Myocyte (in vitro differentiated cells): ENCODE results near the gene SCNN1G. TPM values are rescaled to one million over a fixed set of nuclear protein-coding genes. Genes with fewer than 3 reads are reported as not detected.
A peak's percentile ranks its signal among the peaks of the same experiment; 100 is the strongest.
"Not testable (repeated sequence)": the region's sequence is repeated elsewhere in the genome, so short reads cannot be mapped to it uniquely, and the experiment has no call there.

ENCODE experiments used
- DNase-seq: peaks from one replicate; pipeline ENCODE4 v3.0.0-alpha.2; 2012; ENCODE audit warnings: low read depth
- polyA plus RNA-seq: library from polyadenylated mRNA; unstranded; fragments of >200 nt; gene quantifications from one replicate; pipeline ENCODE4 v1.2.1, GENCODE V29; 2012; ENCODE audit warnings: missing spikeins
- total RNA-seq: library from RNA; depleted of rRNA; stranded (reverse); fragments of >200 nt; gene quantifications from 2 replicates; pipeline ENCODE4 v1.2.3, GENCODE V29; 2014

The SCNN1G gene, protein sequence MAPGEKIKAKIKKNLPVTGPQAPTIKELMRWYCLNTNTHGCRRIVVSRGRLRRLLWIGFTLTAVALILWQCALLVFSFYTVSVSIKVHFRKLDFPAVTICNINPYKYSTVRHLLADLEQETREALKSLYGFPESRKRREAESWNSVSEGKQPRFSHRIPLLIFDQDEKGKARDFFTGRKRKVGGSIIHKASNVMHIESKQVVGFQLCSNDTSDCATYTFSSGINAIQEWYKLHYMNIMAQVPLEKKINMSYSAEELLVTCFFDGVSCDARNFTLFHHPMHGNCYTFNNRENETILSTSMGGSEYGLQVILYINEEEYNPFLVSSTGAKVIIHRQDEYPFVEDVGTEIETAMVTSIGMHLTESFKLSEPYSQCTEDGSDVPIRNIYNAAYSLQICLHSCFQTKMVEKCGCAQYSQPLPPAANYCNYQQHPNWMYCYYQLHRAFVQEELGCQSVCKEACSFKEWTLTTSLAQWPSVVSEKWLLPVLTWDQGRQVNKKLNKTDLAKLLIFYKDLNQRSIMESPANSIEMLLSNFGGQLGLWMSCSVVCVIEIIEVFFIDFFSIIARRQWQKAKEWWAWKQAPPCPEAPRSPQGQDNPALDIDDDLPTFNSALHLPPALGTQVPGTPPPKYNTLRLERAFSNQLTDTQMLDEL
- total RNA-seq: not detected in 2 replicates
- polyA plus RNA-seq: not detected

DNA sequence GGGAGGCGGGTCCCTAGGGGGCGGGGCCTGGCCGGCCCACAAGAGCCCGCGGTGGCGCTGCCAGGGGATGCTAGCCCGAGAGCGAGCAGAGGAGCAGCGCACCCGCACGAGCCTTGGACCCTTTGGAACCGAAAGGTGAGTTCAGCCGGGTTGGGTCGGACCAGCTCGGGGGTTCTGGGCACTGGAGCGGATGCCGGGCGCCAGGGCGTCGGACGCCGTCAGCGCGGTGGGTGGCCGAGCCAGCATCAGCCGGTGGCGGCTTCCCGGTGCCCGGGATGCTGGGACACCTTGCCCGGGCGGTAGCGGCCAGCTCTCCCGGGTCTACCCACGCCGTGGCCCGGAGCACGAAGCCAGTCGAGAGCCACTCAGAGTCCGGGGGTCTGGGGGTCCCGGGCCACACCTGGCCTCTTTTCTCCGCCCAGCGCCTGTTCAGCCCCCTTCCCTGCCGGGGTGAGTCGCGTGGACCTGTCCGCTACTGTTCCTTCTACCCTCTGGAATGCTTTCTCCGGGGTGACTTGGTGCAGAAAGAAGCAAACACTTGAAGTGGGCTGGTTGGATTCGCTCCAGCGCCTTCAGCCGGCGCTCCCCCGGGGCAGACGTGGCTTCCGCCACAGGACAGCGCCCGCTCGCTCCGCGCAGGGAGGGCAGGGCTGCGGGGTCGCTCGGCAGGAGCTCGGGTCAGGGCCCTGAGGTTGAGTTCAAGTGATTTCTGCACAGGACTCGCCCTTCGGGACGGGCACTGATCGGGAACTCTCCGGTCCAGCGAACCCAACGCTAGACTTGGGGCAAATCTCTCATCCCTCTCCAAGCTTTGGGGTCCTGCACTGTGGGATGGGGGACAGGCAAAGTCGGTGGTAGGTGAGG lies at the start of gene SCNN1G:
Gene SCNN1G, plus strand, starts transcription at position 67 of the 864 bp plus-strand sequence. CDS start 3,527 bp downstream, outside the sequence.
- DNase-seq: no peak

DNA sequence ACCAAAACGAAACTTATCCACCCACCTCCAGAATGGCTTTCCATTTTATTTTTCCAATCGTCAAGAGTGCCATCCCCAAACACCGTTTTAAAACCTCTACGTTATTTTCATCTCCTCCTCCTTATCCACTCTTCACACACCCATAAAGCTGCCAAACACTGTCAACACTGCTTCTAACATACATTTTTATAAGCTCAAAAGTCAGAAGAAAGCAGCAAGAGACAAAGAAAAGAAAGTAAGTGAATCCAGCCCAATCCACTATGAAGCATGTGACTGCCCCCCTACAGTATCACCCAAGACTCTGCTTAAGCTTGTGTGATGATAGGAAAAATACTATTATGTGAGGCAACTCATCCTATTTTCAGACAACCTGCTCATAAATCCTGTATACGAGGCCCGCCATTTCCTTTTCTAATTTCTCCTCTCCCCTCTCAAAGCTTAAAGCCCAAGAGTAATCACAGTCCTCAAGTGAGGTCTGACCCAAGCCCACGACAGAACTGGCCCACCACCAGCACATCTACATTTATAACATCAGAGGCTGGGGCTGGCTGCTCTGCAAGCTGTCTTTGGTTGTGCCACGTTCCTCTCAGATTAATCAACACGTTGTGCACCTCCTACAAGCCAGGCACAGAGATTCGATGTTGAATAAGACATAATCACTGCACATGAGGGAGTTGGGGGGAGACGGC lies 49.6 kb upstream of the SCNN1G start:
- peak; percentile 50 for DNase-seq

DNA sequence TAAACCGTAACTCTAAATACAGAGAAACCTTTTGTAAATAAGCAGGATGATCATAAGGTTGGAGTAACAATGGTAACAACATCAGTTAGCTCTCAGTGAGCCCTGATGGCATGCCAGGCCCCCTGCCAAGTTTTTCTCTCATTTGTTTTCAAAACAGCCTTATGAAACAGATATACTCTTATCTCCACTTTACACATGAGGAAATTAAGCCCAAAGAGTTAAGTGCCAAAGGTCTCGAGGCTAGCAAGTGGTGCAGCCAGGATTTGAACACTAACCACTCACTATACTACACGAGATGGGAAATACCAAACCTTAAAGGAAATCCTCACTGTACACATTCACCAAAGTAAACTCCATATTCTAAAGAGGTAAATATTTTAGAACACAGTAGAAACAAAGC lies 48.3 kb upstream of the SCNN1G start:
- no peak for DNase-seq

DNA sequence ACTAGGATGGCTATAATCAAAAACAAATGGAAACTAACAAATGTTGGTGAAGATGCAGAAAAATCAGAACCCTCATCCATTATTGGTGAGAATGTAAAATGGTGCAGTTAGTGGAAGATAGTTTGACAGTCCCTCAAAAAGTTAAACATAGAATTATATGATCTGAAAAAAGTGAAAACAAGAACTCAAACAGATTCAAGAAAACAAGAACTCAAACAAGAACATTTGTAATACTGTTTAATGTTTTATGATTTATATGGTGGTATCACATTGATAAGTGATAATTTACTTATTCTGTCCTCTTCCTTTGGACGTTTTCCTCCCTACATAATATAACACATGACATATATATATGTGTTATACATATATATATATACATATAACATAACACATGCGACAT lies 45.3 kb upstream of the SCNN1G start:
- DNase-seq: no peak

DNA sequence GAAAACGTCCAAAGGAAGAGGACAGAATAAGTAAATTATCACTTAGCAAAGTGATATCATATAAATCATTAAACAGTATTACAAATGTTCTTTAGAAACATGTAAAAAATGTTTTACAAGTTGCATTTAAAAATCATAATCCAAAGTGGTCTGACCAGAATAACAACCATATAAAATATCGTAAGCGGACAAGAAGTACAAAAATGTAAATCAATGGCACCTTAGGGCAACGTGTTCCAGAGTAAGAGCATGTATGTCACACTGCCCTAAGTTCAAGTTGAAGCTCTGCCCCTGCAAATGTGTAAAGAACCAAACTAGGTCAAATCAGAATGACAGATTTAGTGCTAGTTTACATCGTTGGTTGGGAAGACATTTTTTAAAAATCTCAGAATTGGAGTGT lies 44.7 kb upstream of the SCNN1G start:
- DNase-seq: no peak

DNA sequence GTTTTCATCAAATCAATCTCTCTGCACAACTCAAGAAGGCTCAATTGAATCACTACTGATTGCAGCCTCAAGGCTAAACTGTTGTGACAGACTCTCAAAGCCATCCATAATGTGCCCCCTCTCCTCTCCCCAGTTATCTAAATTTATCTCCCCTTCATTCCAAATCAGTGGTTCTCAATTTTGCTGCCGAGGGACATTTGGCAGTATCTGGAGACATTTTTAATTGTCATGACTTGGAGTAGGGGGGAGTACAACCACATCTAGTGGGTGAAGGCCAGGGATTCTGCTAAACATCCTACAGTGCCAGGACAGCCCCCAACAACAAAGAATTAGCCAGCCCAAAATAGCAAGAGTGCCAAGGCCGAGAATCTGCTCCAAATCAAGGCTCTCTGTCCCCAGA lies 42.4 kb upstream of the SCNN1G start:
- no peak for DNase-seq

DNA sequence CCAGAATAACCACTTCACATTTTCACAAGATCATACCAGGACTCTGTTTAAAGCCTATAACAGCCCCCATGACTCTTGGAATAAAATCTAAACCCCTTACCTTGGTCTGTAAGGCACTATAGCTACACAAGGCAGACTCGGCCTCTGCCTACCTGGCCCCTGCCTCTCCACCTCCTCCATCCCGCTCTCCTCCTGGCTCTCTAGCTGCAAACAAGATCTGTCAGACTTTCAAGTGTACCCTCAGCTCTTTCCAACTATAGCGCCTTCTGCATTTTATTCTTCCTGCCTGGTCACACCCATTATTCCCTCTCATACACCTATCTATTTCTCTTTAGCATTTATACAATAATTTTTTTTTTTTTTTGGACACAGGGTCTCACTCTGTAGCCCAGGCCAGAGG lies 41.5 kb upstream of the SCNN1G start:
- DNase-seq: no peak

DNA sequence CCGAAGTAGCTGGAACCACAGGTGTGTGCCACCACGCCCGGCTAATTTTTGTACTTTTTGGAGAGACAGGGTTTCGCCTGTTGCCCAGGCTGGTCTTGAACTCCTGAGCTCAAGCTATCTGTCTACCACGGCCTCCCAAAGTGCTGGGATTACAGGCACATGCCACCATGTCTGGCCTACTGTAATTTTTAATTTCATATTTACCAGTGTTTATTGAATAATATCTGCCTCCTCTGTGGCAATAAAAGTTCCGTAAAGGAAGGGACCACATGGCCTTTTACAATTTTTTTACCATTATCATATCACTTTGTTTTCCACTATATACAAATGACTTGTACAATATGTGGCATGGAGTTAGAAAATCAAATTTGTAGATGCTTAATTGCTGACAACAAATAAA lies 41.0 kb upstream of the SCNN1G start:
- DNase-seq: no peak

DNA sequence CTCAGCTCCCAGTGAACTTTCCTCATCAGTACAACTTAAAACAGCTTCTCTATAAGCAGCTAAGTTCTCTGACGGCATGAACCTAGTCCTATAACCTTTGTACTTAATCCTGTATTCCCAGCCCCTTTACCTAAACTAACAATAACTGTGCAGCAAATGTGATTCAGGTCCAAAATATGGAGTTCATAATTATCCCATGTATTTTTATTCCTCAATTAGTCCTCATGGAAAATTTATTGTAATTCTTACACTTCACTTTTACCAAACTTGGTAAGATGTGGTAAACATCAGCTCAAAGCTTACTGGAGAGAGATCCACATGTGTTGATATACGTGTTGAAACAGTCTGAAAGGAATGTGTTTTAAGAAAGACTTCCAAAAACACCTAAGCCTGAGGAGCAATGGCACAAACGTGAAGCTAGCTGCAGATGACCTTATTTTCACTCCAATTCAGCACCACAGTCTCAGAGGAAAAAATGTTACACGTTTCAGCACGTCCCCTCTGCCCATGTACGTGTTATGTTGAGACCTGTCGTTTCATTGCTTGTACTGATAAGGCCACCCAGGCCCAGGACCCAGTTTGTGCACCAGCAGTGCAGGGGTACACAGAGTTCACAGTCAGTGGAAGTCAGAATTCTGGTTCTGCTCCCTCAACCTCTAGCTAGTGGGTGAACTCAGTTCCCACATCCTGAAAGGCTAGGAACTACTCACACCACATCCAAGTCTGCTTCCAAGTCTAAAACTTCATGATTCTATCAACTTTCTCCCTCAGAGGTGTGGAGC lies 40.4 kb upstream of the SCNN1G start:
- no peak for DNase-seq

DNA sequence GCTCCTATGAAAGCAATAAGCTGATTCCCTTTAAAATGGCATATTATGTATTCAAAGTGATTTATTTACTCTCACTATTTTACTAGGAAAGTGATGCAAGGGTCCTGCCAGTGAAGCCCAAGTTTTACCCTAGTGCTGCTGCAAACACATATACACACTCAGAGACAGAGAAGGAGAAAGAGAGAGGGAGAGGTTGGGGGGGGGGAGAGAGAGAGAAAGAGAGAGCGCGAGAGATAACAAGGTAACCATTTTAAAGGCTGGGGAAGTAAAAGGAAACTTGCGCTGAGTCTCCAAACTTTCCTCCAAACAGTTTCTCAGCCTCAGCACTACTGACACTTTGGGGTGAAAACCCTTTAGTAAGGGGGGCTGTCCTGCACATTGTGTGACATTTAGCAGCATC lies 39.2 kb upstream of the SCNN1G start:
- DNase-seq: no peak

DNA sequence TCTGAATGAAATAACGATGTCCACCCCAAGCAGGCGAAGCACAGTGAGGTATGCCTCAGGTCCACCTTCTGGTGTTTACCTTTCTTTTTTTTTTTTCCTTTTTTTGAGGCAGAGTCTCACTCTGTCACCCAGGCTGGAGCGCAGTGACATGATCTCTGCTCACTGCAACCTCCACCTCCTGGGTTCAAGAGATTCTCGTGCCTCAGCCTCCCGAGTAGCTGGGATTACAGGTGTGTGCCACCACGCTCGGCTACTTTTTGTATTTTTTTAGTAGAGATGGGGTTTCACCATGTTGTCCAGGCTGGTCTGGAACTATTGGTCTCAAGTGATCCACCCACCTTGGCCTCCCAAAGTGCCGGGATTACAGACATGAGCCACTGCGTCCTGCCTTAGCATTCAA lies 38.2 kb upstream of the SCNN1G start:
- not testable (repeated sequence) for DNase-seq

DNA sequence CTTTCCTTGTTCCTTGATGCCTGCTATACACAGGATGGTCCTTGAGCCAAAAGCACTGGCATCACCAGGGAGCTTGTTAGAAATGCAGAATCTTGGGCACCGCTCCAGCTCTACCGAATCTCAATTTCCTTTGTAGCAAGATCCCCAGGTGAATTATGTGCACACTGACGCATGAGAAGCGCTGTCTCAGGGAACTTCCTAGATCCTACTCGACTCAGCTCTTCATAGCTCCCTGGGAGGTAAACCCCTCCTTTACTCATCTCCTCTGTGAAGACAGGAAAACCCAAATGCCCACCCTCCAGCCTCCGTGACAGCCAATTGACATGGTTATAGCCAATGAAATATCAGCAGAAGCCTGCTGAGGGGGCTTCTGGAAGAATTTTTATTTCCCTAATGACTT lies 37.4 kb upstream of the SCNN1G start:
- no peak for DNase-seq

DNA sequence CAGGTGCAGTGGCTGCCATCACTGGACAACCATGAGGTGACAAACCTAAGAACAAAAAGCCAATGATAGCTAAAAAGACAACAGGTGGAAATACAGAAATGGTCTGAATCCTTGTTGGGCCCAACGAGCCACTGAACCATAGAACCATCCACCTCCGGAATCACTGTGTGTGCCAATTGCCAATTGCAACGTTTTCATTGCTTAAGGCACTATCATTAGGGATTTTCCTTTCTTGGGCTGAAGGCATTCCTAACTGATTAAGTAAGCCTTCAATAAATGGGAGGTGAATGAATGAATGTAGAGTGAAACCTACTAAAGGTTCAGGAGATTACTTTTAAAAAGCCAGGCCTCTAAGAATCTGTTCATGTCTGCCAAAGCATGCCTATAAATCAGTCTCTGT lies 36.9 kb upstream of the SCNN1G start:
- DNase-seq: peak; percentile 32

DNA sequence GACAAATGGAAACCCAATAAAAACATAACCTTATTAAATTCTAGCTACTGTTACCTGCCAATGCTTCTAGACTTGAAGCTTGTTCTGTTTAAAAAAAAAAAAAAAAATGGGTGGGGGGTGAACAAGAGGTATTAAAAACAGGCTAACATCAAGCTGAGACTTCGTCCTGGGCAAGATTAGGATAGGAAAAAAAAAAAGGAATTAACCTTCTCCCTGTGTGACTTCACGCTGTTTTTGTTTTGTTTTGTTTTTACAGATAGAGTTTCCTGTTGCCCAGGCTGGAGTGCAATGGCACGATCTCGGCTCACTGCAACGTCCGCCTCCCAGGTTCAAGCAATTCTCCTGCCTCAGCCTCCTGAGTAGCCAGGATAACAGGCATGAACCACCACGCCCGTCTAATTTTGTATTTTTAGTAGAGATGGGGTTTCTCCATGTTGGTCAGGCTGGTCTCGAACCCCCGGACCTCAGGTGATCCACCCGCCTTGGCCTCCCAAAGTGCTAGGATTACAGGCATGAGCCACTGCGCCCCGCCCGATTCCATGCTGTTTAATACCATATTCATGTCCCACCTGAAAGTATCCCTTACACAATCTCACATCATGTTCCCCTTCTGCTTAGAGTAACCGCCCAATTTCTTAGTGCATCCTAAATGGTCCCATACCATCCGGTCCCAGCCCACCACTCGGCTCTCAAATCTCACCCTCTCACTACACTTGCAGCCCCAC lies 35.5 kb upstream of the SCNN1G start:
- no peak for DNase-seq

DNA sequence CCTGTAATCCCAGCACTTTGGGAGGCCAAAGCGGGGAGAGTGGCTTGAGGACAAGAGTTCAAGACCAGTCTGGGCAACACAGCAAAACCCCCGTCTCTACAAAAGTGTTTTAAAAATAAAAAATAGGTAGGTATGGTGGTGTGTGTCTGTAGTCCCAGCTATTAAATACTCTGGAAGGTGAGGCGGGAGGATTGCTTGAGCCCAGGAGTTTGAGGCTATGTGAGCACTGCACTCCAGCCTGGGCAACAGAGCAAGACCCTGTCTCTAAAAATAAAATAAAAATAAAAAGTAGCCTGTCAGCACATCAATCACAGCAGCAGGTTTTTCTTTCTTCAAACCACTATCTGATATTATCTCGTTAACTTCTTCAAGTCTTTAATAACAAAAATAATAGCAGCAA lies 34.9 kb upstream of the SCNN1G start:
- DNase-seq: no peak

DNA sequence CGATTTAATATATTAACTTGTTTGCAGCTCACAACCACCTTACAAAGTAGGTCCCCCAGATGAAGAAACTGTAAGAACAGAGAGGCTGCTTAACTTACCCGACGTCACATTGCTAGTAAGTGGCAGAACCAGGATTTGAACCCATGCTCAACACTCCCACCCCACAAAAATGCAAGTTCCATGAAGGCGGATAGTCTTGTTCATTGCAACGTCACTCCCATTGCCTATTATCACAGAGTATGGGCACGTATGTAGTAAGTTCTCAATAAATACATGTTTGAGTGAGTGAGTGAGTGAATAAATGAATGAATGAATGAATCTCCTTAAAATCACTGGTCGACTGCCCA lies 34.4 kb upstream of the SCNN1G start:
- no peak for DNase-seq

DNA sequence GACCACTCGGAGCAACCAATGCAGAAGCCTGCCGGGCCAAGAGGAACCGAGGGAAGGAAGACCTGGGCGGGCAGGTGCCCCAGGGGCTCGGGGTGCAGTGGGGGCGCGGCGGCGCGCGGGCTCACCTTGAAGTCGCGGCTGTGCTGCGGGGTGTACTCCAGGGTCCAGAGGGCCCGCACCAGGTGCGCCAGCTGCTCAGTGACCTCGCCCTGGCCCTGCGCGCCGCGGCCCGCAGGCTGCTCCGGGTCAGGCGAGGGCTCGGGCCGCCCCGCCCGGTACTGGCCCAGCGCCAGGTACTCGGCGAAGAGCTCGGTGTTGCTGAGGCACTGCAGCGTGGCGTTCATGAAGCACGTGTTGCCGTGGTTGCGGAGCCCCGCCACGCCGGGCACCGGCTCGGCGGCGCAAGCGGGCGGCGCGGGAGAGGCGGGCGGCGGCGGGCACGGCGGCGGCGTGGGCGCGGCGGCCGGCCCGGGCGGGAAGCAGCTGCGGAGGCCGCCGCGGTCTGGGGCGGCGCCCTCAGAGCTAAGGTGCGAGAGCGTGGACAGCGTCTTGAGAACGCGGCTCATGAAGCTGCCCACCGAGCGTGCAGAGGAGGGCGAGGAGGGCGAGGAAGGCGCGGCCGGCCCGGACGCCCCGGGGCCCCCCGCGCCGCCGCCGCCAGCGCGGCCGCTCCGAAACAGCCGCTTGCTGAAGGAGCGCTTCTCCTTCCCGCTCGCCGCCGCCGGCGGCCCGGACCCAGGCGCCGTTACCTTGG lies 33.9 kb upstream of the SCNN1G start:
- DNase-seq: peak; percentile 60

DNA sequence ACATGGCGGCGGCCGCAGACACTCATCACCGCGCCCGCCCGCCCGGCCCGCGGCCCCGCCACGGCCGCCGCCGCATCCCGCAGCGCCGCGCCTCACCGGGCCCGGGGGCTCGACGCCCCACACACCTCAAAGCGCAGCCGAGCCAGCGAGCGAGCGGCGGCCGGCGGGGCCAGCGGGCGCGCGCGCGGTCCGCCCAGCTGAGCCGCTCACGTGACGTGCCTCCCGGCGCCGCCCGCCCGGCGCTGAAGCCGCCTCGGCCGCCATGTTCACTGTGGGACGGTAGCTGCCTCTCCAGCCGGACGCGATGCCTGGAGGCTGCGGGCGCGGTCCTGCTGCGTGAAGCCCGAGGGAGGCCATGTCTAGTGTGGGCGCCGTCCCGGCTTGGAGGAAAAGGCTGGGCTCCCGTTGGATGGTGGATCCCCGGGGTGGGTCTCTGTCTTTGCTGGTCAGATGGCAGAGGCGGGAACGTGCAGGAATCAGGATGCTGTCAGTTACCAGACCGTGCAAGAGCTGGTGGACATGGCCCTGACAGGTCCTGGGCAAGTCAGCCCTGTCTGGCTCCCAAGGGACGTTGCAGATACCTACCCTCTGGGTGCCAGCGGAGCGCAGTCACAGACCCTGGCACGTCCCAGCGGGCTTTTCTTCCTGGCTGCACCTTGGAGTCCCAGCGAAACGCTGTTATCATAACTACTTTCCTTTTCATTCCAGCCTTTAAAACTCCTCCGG lies 33.1 kb upstream of the SCNN1G start, which contains the start of gene USP31:
Gene USP31, minus strand, starts transcription at position 186 of the 726 bp plus-strand sequence. Its CDS starts 182 bp downstream, at position 4.
- DNase-seq: peak; percentile 97
